HG02759 (cell line): Measurements from ENCODE around the gene RSPH10B.
"Not testable (repeated sequence)": the region's sequence is repeated elsewhere in the genome, so short reads cannot be mapped to it uniquely, and the experiment has no call there.

Experiments
- ATAC-seq: cut with Tn5 transposase; IDR thresholded peaks from one replicate; pipeline ENCODE4 v1.9.1; 2021; ENCODE audit warnings: mild to moderate bottlenecking, moderate library complexity; ENCODE audit not compliant: unreplicated experiment

Gene RSPH10B

DNA sequence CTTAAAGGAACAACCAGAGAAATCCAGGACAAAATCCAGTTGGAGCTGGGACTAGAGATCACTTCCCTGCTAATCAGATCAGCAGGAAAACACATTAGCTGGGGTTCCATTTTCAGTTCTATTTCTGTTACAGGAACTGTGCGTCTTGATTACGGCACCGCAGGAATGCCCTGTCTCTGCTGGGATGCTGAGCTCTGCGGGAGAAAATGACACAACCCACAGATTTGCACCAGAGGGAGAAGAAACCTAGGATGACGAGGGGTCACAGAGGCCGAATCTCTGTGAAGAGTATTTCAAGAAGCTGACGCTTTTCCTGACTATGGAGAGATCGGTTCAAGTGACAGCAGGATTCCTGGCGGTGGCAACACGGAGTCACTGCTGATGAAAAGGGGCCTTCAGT is 40.2 kb downstream of the RSPH10B start:
- not testable (repeated sequence) for ATAC-seq

DNA sequence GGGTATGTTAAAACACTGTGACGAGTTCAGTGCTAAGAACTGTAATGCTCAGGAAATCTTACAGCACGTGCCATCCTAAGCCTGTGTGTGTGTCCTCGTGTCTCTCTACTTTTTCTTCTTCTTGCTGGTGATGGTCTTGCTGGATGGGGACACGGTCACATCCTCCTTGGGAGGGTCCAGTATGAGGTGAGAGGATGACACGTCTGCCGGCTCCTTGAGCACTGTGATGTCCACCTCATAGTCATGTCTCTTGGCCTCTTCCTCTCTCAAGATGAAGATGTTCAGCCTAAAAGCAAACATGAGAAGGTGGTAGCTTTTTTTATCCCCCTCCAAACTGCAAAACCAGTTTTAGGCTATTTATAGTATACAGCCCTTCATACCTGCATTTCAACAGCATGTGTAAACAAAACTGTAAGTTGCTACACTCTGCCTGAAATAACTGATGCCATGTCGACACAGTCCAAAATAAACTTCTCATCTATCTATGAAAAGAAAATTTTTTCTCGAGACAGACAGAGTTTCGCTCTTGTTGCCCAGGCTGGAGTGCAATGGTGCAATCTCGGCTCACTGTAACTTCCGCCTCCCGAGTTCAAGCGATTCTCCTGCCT is 44.1 kb downstream of the RSPH10B start:
- ATAC-seq, result not testable (repeated sequence)

DNA sequence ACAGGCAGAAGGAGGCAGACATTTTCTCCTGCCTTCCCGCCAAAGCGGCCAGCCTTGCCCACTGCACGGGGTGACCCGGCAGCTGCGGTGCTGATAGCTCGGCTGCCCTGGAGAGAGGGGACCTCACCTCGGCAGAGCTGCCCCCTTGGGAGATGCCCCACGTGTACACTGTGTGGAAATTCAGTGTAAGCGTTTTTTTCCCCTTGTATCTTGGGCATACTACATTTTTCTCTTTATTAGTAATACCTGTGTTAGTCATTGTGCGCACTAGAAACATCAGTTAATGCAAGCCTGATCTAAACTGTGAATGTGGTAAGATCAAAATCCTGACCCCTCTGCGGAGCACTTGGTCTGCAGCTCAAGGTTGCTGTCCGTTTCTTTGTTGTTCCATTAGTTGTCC is 45.9 kb downstream of the RSPH10B start:
- ATAC-seq, result not testable (repeated sequence)

DNA sequence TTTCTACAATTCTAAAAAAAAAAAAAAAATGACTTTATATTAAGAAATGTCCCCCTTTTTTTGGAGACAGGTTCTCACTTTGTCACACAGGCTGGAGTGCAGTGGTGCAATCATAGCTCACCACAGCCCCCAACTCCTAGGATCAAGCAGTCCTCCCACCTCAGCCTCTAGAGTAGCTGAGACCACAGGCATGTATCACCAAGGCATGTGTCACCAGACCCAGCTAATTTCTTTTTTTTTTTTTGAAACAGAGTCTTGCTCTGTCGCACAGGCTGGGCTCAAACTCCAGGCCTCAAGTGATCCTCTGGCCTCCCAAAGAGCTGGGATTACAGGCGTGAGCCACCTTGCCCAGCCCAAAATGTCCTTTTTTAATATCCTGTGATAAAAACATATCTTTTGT is 46.3 kb downstream of the RSPH10B start:
- ATAC-seq, result not testable (repeated sequence)

DNA sequence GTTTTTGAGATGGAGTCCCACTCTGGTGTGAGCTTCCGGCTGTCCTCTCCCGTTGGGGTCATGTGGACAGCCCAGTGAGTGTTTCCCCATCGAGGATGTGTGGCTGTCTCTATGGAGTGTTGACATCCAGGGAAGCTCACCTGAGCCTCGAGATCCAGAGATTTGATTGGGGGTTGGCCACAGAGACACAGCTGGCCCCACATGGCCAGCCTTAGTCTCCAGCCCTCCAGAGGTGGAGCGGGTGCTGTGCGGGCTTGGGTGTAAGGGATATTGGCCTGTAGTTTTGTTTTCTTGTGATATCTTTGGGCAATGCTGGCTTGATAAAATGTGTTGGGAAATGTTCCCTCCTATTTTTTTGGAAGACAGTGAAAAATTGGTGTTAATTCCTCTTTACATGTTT is 54.0 kb downstream of the RSPH10B start:
- ATAC-seq, result not testable (repeated sequence)

DNA sequence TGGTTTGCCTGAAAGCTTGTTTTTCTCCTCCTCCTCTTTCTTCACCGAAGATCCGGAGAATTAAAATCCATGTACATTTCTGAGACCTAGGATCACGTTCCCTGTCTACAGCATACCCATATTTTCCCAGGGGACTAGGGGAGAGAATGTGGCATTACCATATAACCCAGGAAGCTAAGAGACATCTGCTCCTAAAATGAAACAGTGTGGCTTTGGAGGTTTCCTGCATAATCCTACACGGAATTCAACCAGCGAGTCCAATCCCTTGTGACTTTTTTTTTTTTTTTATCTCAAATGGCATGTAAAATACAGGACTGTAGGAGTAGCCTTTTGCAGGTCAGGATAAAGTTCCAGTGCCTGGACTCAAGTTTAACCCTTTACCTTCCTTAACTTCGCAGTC is 61.7 kb downstream of the RSPH10B start:
- ATAC-seq, result not testable (repeated sequence)

DNA sequence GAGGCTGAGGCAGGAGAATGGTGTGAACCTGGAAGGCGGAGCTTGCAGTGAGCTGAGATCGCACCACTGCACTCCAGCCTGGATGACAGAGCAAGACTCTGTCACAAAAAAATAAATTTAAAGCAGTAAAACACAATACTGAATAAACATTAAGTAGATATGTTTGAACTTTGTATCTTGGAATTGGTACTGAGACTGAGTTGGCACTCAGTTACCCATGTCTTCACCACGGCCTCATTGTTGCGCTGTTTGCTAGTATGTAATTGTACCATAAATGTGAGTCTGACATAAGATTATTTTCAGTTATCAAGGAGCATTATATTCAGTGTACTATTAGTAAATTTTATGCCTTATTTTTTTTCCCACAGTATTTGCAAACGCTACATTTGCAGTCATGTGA is 65.8 kb downstream of the RSPH10B start:
- ATAC-seq, result not testable (repeated sequence)

DNA sequence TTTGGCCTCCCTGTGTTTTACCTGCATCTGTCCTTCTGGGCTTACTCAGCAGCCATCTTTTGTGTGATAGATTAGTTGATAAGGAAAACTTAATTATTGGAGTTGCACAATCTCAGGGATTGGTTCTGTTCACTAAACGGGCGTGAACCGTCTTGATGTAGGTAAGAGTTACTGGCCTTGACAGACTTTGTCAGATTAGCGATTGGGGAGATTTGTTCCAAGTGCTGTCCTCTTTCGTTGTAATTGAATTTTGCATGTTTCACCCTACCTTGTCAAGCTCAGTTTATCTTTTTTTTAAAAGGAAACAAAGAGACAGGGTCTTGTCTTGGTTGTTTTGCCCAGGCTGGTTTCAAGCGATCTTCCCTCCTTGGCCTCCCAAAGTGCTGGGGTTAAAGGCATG is 67.5 kb downstream of the RSPH10B start:
- ATAC-seq, result not testable (repeated sequence)

DNA sequence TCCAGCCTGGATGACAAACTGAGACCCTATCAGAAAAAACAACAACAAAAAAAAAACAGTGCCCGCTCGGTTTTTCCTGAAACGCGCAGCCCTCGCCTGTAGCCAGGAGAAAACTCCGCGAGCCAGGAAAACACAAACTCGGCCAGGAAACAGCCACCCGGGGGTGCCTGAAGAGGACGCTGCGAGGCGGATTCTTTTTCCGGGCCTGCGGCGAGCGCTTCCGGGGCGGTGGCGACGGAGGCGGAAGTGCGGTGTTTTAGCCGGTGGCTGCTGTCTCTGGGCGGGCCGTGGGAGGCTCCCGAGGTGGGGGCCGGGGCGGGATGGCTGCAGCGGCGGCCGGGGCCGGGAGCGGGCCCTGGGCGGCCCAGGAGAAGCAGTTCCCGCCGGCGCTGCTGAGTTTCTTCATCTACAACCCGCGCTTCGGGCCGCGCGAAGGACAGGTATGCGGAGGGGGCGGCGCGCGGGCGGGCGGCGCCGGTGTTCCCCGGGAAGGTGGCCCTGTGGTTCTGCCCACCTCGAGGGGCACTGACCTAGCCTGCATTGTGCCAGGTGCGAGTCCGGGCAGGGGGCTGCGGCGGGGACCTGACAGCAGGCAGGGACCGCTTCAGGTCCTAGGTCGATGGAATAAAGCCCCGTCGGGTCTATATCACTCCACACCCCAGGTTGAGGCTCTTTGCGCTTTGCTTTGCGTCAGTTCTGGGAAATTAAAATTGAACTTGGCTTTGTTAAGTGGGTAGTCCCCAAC is 71.8 kb downstream of the RSPH10B start, which contains the start of gene CCZ1:
Gene CCZ1, plus strand, starts transcription at position 254 of the 745 bp plus-strand sequence. Its CDS starts 67 bp downstream, at position 321.
- ATAC-seq, result peak; percentile 90

DNA sequence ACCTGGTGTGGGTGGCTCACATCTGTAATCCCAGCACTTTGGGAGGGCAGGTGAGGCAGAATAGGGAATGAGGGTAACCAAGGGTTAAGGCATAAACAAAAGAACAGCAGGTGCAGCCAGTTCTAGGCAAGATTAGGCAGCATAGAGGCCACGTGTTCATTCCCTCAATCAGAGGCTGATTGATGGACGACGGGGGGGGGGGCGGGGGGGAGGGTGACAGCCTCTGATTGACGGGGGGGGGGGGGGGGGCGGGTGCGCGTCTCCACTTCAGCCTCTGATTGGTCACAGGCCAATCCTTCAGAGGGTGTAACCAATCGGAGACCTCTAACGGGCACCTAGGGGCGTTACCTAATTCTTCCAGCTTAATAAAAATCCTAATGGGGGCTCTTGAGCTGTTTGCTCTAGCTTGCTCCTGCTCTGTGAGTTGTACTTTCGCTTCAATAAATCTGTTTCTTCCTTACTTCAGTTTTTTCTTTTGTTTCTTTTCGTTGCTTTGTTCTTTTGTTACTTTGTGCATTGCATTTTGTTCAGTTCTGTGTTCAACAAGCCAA is 73.0 kb downstream of the RSPH10B start:
- ATAC-seq, result not testable (repeated sequence)

DNA sequence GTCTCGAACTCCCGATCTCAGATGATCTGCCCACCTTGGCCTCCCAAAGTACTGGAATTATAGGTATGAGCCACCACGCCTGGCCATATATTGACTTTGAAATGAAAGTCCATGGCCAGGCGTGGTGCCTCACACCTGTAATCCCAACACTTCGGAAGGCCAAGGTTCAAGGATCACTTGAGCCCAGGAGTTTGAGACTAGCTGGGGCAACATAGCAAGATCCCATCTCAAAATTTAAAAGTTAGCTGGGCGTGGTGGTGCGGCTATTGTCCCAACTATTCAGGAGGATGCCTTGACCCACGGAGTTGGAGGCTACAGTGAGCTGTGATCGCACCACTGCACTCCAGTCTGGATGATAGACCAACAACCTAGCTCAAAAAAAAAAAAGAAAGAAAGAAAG is 78.0 kb downstream of the RSPH10B start:
- no peak for ATAC-seq

DNA sequence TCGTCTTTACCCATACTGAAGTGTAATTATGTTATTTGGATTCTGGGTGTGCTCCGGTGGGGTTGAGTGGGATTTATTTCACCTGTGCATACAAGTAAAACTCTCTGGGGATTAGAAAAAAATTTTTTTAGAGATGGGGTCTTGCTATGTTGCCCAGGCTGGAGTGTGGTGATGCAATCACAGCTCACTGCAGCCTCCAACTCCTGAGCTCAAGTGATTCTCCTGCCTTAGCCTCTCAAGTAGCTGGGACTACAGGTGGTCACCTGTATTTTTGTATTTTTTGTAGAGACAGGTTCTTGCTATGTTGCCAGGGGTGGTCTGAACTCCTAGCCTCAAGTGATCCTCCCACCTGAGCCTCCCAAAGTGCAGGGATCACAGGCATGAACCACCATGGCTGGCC is 80.2 kb downstream of the RSPH10B start:
- not testable (repeated sequence) for ATAC-seq

DNA sequence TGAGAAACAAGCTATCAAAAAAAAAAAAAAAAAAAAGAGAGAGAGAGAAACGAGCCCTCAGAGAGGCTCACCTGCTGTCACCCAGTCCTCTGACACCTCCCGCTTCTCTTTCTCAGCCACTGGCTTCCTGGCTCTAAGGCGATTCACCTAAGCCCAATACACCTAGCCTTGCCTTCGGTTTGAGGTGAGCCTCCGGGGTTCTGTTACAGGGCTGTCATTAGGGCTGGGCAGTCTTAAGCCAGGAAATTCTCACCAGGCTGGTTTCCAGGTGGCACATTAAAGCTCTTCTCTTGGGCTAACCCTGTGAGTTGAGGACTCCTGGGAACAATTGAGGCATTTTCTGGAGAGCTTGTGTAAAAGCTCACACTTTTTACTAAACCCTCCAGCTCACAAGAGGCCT is 82.5 kb downstream of the RSPH10B start:
- not testable (repeated sequence) for ATAC-seq

DNA sequence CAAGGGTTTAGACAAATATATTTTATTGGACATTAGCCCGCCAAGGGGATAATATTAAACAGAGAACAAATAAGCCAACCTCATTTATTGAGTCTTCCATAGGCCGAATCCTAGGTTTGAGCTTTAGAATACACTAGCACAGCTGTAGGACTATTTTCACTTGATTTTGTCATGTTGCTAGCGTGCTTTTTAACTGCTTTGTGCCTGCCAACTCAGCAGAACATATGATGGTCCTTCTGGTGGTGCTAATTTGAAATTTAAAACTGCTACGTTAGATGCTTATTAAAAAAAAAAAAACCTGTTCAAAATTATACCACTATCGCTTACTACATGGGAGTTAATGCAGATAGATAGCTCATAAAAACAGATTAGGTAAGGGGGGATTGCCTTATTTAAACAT is 86.1 kb downstream of the RSPH10B start:
- ATAC-seq, result not testable (repeated sequence)

DNA sequence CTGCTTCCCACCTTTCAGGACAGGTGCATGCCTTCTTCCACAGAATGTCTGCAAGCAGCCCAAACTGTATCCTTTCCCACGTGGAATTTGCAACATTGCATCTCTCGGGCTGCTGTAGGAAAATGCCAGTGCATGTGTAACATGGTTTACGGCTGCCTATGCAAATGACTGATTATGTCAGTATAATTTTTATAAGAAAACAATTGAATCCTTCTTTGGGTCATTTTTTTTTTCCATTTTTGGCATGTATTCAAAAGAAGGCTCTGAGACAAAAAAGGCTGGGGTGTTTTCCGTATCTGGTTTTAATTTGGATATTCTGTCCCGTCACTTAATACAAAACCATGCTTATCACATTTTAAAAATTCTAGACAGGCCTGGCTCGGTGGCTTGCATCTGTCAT is 90.4 kb downstream of the RSPH10B start:
- ATAC-seq, result not testable (repeated sequence)

DNA sequence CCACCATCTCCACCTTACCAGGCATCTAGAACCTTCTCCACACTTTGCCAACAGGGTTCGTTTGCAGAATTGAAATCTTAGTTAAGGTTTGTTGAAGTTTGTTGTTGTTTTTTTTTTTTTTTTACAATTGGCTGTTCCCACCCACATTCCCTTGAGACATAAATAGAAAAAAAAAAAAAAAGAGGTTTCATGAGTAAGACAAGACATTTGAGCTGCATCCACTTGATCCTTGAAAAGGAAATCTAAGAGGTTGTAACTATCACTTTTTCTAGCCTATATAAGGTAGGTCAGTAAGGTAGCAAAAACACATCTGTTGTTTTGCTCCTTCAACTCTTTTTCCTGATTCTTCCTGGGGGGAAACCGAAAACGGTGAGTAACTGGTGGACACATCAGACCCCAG is 90.9 kb downstream of the RSPH10B start:
- ATAC-seq, result not testable (repeated sequence)
